ENCODE measurements around the gene LGR4.

Gene LGR4

DNA sequence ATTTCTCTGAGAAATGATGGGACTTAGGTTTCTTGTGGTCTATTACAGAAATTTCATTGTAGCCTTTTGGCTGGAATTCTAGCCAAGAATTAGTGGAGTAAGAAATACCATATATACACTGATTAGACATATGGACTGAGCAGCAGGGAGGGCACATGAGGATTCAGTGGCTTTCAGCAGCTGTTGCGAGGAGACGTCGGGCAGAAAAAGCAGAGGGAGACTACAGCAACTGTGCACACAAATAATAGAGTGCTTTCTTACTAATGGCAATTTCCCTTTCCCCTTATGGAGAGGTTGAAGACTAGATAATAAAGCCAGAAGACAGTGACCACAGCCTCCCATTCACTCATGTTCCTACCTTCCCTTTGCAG lies 74.2 kb downstream of the LGR4 start:
- H3K27ac ChIP-seq: no peak overlapping the region
- TF ChIP-seq, protein P1, sequence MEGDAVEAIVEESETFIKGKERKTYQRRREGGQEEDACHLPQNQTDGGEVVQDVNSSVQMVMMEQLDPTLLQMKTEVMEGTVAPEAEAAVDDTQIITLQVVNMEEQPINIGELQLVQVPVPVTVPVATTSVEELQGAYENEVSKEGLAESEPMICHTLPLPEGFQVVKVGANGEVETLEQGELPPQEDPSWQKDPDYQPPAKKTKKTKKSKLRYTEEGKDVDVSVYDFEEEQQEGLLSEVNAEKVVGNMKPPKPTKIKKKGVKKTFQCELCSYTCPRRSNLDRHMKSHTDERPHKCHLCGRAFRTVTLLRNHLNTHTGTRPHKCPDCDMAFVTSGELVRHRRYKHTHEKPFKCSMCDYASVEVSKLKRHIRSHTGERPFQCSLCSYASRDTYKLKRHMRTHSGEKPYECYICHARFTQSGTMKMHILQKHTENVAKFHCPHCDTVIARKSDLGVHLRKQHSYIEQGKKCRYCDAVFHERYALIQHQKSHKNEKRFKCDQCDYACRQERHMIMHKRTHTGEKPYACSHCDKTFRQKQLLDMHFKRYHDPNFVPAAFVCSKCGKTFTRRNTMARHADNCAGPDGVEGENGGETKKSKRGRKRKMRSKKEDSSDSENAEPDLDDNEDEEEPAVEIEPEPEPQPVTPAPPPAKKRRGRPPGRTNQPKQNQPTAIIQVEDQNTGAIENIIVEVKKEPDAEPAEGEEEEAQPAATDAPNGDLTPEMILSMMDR (IDR thresholded peaks at IDR 0.05): no peak
- no peak for TF ChIP-seq ZFX (IDR thresholded peaks at IDR 0.05; ENCODE audit: borderline replicate concordance)

GRCh38 chr11:27397624-27398399 lies 74.8 kb downstream of the LGR4 start:
- H3K27ac ChIP-seq: no peak overlapping the region

DNA sequence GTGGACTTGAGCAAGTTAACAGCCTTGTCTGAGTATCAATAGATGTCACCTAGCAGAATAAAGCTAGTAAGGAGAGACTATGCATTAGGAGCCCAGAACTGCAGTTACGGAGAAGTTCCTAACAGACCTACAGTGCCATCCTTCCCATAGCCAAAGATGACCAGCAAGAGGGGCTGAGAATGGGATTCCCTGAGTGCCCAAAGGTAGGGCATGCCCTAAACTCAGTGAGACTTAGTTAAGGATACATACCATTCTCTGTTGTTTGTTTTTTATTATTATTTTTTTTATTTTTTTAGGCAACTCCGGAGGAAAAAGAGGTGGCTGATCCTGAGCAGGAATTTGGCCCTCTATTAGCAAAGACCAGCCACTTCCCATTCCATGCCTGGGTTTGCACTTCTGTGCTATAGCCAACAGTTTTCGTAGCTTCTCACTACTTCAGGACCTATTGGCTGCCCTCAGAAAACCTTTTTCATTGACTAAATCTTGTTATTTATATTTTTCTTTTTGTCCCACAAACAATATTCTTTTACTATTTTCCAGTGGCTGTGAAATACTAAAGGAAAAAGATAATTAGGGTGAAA lies 76.2 kb downstream of the LGR4 start:
- peak overlapping the region; percentile 92 for H3K27ac ChIP-seq
- no peak for TF ChIP-seq ZFX (IDR thresholded peaks at IDR 0.05; ENCODE audit: borderline replicate concordance)
- TF ChIP-seq, protein P1 (IDR thresholded peaks at IDR 0.05): no peak

More at GRCh38 chr11:27397624-27398399, 74.8 kb downstream of the LGR4 start:
- TF ChIP-seq ZFX (IDR thresholded peaks at IDR 0.05; ENCODE audit: borderline replicate concordance): no peak
- TF ChIP-seq, protein P1 (IDR thresholded peaks at IDR 0.05): no peak

DNA sequence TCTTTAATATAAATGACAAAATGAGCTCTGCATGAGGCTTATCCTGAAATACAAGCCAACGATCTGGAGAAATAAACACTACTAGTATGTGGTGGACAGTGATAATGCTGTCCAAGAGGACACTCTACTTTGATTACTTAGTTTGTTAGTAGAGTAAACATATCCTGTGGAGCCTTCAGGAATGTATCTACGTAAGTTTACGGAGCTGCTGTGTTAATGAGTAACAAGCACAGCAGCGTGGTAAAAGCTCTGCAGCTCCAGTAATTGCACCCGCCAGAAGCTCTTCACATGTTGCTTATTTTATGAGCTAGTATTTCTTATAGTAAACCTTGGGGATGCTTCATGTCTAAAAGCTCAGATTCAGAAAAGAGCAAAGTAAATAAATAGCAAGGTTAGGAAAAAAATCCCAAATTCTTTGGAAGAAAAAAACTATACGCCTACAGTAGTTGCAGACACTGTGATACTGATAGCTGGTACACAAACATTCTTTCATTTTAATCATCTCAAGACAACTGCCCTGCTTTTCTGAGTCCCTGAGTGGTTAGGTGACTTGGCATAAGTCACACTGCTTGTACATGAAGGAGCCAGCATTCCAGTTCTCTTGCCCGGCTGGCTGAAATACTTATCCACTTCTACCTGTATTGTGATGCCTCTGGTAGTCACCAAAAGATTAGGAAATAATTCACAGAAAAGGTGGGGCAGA lies 76.9 kb downstream of the LGR4 start:
- peak overlapping the region; percentile 92 for H3K27ac ChIP-seq
- TF ChIP-seq ZFX (IDR thresholded peaks at IDR 0.05; ENCODE audit: borderline replicate concordance): no peak
- TF ChIP-seq, protein P1 (IDR thresholded peaks at IDR 0.05): no peak

GRCh38 chr11:27394781-27395228 lies 77.8 kb downstream of the LGR4 start:
- peak overlapping the region; percentile 92 for H3K27ac ChIP-seq
- TF ChIP-seq ZFX (IDR thresholded peaks at IDR 0.05; ENCODE audit: borderline replicate concordance): no peak
- TF ChIP-seq, protein P1 (IDR thresholded peaks at IDR 0.05): no peak

DNA sequence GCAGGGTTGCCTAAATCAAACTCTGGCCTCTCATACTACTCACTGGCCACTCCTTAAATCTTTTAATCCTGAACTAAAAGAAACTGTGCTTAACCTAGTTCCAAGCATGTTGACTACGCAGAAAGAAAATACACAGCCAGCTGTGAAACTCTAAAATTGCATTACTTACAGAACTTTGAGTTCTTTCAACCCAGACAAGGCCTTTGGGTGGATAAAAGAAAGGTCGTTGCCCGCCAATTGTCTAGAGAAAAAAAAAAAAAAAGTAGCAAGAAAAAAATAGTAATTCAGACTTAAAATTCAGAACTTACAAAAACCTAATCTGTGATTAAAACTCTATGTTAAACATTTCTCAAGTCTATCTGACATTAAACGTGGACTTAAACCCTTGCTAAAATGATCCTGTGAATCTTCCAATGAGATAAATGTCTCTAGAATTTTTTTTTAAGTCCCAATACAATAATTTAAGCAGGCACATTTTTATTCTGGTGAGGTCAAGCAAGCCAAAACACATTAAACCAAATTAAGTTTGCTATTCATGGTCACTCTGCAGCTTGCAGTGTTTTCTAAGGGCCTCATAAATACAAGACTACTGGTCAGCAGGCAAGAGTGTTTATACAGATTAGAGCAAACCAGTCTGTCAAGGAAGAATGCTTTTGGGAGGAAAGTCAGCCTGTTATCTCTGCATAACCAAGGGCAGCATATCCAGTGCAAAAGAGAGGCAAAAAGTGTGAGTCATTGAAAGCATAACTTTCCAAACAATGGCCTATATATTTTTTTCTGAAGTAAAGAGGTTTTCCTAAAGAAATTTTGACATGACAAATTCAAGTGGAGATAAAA lies 80.1 kb downstream of the LGR4 start:
- TF ChIP-seq, protein P1 (IDR thresholded peaks at IDR 0.05): no peak
- no peak for TF ChIP-seq ZFX (IDR thresholded peaks at IDR 0.05; ENCODE audit: borderline replicate concordance)
- H3K27ac ChIP-seq: no peak overlapping the region

Measured in 22Rv1 (cell line).